Mucosa of rectum (tissue), 2 donors: Measurements from ENCODE around the gene INVS.
"Not testable (repeated sequence)": the region's sequence is repeated elsewhere in the genome, so short reads cannot be mapped to it uniquely, and the experiment has no call there.

Source experiments
- H3K27ac ChIP-seq, 2 donors: one replicate each; pipeline ENCODE4 v1.7.0; 2013; ENCODE audit warnings: inconsistent platforms in 2 of 2, low read depth in 2 of 2, low read length in 2 of 2
- H3K27me3 ChIP-seq, 2 donors: one replicate each; pipeline ENCODE4 v1.7.0; 2013; ENCODE audit warnings: low read length in 2 of 2; ENCODE audit not compliant: control insufficient read depth in 2 of 2, insufficient read depth in 2 of 2
- H3K36me3 ChIP-seq, 2 donors: one replicate each; pipeline ENCODE4 v1.7.0; 2013; ENCODE audit warnings: low read length in 2 of 2; ENCODE audit not compliant: control insufficient read depth in 2 of 2, insufficient read depth in 2 of 2
- H3K4me1 ChIP-seq, 2 donors: one replicate each; pipeline ENCODE4 v1.7.0; 2013; ENCODE audit warnings: low read length in 2 of 2, mild to moderate bottlenecking in 1 of 2; ENCODE audit not compliant: control insufficient read depth in 2 of 2, insufficient read depth in 2 of 2
- H3K4me3 ChIP-seq, 2 donors: one replicate each; pipeline ENCODE4 v1.7.0; 2013; ENCODE audit warnings: low read length in 2 of 2
- H3K9ac ChIP-seq, 2 donors: one replicate each; pipeline ENCODE4 v1.7.0; 2013; ENCODE audit warnings: low read length in 2 of 2, low read depth in 1 of 2, mild to moderate bottlenecking in 1 of 2
- H3K9me3 ChIP-seq, 2 donors: one replicate each; pipeline ENCODE4 v1.7.0; 2013; ENCODE audit warnings: low read length in 2 of 2; ENCODE audit not compliant: control insufficient read depth in 2 of 2
- donor health status: healthy.
- donor health status: Normal muscosa, but diverticular disease.

Gene INVS

DNA sequence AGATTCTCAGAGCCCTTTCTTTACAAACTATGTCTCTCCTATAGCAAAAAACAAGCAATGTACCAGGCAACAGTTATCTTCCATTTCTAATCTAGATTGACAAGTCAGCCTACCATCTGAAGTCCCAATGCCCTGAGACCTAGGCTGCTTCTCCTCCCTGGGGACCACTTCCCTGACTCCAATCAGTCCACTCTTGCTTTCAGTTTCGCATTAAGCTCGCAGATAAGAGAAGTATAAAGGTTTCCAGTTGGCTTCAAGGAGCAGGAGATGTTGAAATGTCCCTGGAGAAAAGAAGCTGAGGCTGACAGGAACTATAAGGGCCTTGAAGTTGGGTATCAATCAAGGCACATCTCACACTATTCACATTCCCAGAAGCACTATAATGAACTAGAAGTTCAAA is 32.5 kb upstream of the INVS start:
- H3K36me3 ChIP-seq, result no peaks in the 10 kb centered on the region
- H3K9me3 ChIP-seq, result no peaks in the 10 kb centered on the region
- no peaks in the 10 kb centered on the region for H3K27me3 ChIP-seq
- H3K4me3 ChIP-seq, result no peak overlapping the region
- H3K9ac ChIP-seq, result no peak overlapping the region
- no peak overlapping the region for H3K27ac ChIP-seq
- peaks cover 0 to 3% of the 10 kb centered on the region in 2 donors for H3K4me1 ChIP-seq

DNA sequence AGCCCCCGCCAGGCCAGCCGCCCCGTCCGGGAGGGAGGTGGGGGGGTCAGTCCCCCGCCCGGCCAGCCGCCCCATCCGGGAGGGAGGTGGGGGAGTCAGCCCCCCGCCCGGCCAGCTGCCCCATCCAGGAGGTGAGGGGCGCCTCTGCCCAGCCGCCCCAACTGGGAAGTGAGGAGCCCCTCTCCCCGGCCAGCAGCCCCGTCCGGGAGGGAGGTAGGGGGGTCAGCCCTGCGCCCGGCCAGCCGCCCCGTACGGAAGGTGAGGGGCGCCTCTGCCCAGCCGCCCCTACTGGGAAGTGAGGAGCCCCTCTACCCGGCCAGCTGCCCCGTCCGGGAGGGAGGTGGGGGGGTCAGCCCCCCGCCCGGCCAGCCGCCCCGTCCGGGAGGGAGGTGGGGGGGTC is 31.1 kb upstream of the INVS start:
- H3K4me1 ChIP-seq, H3K27me3 ChIP-seq, H3K36me3 ChIP-seq, H3K27ac ChIP-seq, H3K9ac ChIP-seq, H3K4me3 ChIP-seq, H3K9me3 ChIP-seq: not testable (repeated sequence)

DNA sequence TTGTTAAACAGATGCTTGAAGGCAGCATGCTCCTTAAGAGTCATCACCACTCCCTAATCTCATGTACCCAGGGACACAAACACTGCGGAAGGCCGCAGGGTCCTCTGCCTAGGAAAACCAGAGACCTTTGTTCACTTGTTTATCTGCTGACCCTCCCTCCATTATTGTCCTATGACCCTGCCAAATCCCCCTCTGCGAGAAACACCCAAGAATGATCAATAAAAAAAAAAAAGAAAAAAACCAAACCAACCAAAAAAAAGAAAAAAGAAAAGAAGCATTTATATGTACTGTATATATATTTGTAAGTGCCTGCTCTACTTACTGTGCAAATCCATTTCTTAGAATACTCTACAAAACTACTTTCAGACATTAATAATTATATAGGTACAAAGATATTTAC is 30.0 kb upstream of the INVS start:
- not testable (repeated sequence) for H3K4me1 ChIP-seq, H3K36me3 ChIP-seq, H3K9ac ChIP-seq, H3K27me3 ChIP-seq, H3K9me3 ChIP-seq, H3K27ac ChIP-seq, H3K4me3 ChIP-seq

DNA sequence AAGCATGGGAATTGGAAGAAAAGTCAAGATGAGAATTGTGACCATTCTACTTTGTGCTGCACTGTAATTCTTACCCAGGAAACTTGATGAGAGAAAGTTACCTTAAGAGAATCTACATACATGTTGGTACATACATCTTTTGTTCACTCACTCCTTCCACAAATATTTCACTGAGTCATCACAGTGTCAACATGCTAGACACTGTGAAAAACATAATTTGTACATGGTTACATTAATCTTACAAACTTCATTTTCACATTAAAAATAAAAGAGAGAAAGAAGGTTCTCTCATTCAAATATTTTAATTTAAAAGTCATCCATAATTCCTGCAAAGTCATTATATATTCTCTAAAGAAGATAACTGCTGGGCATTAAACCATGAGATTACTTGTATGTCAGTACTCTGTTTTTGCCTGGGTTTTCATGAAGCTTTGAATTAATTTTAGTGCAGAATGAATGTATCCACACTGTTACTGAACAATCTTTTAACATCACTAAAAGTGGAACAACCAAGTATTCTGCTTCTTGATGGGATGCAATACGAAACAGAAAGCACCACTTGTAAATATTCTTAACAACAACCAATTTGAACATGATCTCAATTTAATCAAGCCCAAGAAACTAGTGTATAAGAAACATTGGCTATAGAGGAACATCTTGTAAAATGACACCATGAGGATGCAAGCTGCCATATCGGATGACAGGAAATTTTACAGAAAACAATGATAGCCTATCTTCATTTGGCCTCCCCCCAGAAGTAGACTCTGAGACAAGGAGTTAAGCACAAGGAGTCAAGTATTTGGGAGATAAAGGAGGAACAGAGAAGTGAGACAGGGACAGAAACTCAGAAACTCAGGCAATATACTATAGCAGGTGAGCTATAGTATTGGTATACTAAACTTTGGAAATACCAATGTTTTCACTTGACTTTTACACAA is 28.7 kb upstream of the INVS start:
- Histone ChIP-seq H3K27me3 (no peaks in the 10 kb centered on the region), H3K4me1 (peaks cover 0 to 2% of the 10 kb centered on the region in 2 donors), H3K9ac (no peak overlapping the region), H3K36me3 (no peaks in the 10 kb centered on the region), H3K27ac (no peak overlapping the region), H3K9me3 (no peaks in the 10 kb centered on the region), H3K4me3 (no peak overlapping the region)

DNA sequence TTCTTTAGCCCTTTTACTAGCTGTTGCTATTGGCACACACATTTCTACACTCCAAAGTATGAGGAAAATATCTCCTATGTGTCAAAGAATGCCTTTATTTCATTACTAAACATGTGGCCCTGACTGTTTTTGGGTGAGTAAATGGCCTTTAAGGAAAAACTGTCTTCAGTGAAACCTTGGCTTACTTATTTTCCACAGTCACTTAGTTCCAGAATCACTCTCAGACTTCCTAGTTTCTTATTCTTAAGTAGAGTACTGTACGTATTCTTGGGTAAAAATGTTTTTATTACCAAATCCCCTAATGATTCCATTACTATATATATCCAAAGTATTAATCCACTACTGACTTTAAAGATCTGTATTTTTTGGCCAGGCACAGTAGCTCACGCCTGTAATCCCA is 27.8 kb upstream of the INVS start:
- peak overlapping the region in 1 of 2 donors; percentile 6 for H3K9ac ChIP-seq
- H3K27ac ChIP-seq, result no peak overlapping the region
- H3K27me3 ChIP-seq, result no peaks in the 10 kb centered on the region
- H3K4me3 ChIP-seq, result no peak overlapping the region
- H3K36me3 ChIP-seq, result no peaks in the 10 kb centered on the region
- no peaks in the 10 kb centered on the region for H3K9me3 ChIP-seq
- peaks cover 0 to 2% of the 10 kb centered on the region in 2 donors for H3K4me1 ChIP-seq

DNA sequence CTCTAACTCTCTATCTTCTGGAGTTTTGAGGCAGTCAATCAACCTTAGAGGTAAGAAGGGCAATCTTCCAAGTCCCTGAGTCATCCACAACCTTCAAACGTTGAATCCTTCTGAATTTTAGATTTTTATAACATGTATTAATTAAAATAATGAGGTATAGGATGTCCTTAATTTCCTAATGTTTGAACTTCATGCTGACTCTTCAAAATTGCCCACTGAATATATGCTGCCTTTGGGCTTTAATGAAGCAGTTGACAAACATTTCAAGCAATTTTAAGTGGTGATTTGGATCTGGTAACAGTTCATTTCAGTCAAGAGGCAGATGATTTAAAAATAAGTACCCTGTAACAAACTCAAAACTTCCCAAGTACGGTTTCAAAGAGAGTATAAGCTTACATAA is 26.2 kb upstream of the INVS start:
- peaks cover 0 to 2% of the 10 kb centered on the region in 2 donors for H3K4me1 ChIP-seq
- H3K27me3 ChIP-seq, result no peaks in the 10 kb centered on the region
- H3K36me3 ChIP-seq, result no peaks in the 10 kb centered on the region
- H3K4me3 ChIP-seq, result no peak overlapping the region
- no peak overlapping the region for H3K9ac ChIP-seq
- H3K9me3 ChIP-seq, result no peaks in the 10 kb centered on the region
- H3K27ac ChIP-seq, result no peak overlapping the region

DNA sequence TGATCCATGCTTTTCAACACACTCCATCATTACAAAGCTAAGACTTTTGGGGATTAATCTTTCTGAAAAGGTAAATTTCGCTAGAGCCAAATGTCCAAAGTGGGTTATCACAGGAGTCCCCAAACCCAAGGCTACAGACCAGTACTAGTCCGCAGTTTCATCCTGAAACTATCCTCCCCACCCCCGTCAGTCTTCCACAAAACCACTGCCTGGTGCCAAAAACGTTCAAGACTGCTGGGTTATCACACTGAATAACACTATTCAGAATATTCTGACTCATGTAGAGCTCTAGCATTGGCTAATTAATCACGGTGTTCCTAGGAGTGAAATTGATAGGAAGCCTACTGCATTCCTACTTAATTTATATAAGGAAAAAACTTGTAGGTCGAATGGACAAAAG is 24.9 kb upstream of the INVS start:
- Histone ChIP-seq H3K4me1 (peaks cover 0 to 2% of the 10 kb centered on the region in 2 donors), H3K9me3 (no peaks in the 10 kb centered on the region), H3K36me3 (no peaks in the 10 kb centered on the region), H3K27me3 (no peaks in the 10 kb centered on the region), H3K4me3 (no peak overlapping the region), H3K27ac (no peak overlapping the region), H3K9ac (no peak overlapping the region)

DNA sequence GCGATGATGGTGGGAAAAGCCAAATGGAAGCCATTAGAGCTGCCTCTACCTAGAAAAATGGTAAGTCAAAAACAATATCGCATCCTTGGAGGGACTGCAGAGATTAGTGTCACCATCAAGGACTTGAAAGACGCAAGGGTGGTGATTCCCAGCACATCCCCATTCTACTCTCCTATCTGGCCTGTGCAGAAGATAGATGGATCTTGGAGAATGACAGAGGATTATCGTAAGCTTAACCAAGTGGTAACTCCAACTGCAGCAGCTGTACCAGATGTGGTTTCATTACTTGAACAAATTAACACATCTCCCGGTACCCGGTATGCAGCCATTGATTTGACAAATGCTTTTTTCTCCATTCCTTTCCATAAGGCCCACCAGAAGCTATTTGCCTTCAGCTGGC is 24.1 kb upstream of the INVS start:
- no peak overlapping the region for H3K27ac ChIP-seq
- no peak overlapping the region for H3K9ac ChIP-seq

DNA sequence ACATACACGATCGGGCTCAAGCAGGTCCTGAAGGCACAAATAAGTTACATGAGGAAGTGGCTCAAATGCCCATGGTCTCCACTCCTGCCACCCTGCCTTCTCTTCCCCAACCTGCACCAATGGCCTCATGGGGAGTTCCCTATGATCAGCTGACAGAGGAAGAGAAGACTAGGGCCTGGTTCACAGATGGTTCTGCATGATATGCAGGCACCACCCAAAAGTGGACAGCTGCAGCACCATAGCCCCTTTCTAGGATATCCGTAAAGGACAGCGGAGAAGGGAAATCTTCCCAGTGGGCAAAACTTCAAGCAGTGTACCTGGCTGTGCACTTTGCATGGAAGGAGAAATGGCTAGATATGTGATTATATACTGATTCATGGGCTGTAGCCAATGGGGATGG is 22.8 kb upstream of the INVS start:
- not testable (repeated sequence) for H3K4me3 ChIP-seq, H3K9ac ChIP-seq, H3K27me3 ChIP-seq, H3K9me3 ChIP-seq, H3K27ac ChIP-seq, H3K36me3 ChIP-seq, H3K4me1 ChIP-seq

More for the DNA sequence above, 24.1 kb upstream of the INVS start:
- peaks cover 0 to 2% of the 10 kb centered on the region in 2 donors for H3K4me1 ChIP-seq
- H3K9me3 ChIP-seq, result no peaks in the 10 kb centered on the region
- H3K36me3 ChIP-seq, result no peaks in the 10 kb centered on the region
- H3K27me3 ChIP-seq, result no peaks in the 10 kb centered on the region
- H3K4me3 ChIP-seq, result no peak overlapping the region

DNA sequence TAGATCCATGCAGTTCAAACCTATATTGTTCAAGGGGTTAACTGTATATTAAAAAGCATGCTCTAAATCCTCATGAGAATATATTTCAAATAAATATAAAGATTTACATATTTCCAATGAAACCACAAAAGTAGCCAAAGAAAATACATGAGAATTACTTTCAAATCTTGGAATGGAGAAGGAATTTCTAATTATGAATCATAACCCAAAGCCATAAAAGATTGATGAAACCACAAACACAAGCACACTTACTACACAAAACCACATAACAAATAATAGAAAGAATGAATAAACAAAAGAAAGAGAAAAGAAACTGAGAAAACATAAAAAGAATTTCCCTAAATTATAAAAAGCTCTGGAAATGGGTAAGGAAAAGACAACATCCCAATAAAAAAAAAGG is 16.3 kb upstream of the INVS start:
- Histone ChIP-seq H3K4me1 (no peaks in the 10 kb centered on the region), H3K27me3 (no peaks in the 10 kb centered on the region), H3K4me3 (no peak overlapping the region)

More for the DNA sequence above, 16.3 kb upstream of the INVS start:
- no peak overlapping the region for H3K27ac ChIP-seq
- H3K9ac ChIP-seq, result no peak overlapping the region
- no peaks in the 10 kb centered on the region for H3K9me3 ChIP-seq
- H3K36me3 ChIP-seq, result no peaks in the 10 kb centered on the region
